HepG2 (cell line): ENCODE measurements around the gene IFNA8. TPM values are rescaled to one million over a fixed set of nuclear protein-coding genes. Genes with fewer than 3 reads are reported as not detected.

ENCODE experiments used
- DNMT3B ChIP-seq: conservative IDR thresholded peaks from 2 replicates; pipeline ENCODE4 v1.6.1; 2016; ENCODE audit warnings: missing biosample characterization, control low read depth
- IRF1 ChIP-seq: sonication (generic); formaldehyde crosslinking; IDR thresholded peaks from 2 replicates; pipeline ENCODE4 v1.4.0; 2020; ENCODE audit warnings: low read depth, mild to moderate bottlenecking, missing genetic modification reagents
- KAT8 ChIP-seq: IDR thresholded peaks from 2 replicates; pipeline ENCODE4 v1.6.1; 2016; ENCODE audit warnings: missing genetic modification reagents, missing compliant biosample characterization
- KDM2A ChIP-seq: sonication (generic); formaldehyde crosslinking; IDR thresholded peaks from 2 replicates; pipeline ENCODE4 v1.4.0; 2020; ENCODE audit warnings: low read depth, missing genetic modification reagents, borderline replicate concordance
- MEIS2 ChIP-seq: sonication (generic); formaldehyde crosslinking; IDR thresholded peaks from 2 replicates; pipeline ENCODE4 v1.9.0; 2021; ENCODE audit warnings: mild to moderate bottlenecking, missing genetic modification reagents
- PCBP1 ChIP-seq: fragments of 200-400 bp; formaldehyde crosslinking; IDR thresholded peaks from 2 replicates; pipeline ENCODE4 v1.6.1; 2017; ENCODE audit warnings: mild to moderate bottlenecking, low read depth, low read length, borderline replicate concordance
- PREB ChIP-seq: sonication (generic); formaldehyde crosslinking; IDR thresholded peaks from 2 replicates; pipeline ENCODE4 v1.4.0; 2020; ENCODE audit warnings: missing genetic modification reagents
- STAG1 ChIP-seq: sonication (generic); formaldehyde crosslinking; IDR thresholded peaks from 2 replicates; pipeline ENCODE4 v1.4.0; 2020; ENCODE audit warnings: missing genetic modification reagents
- TP53 ChIP-seq: sonication (generic); formaldehyde crosslinking; conservative IDR thresholded peaks from 2 replicates; pipeline ENCODE4 v1.4.0; 2020; ENCODE audit warnings: missing genetic modification reagents
- ZBTB7B ChIP-seq: sonication (generic); formaldehyde crosslinking; IDR thresholded peaks from 2 replicates; pipeline ENCODE4 v1.4.0; 2020; ENCODE audit warnings: missing genetic modification reagents
- ZNF121 ChIP-seq: sonication (generic); formaldehyde crosslinking; IDR thresholded peaks from 2 replicates; pipeline ENCODE4 v1.5.0; 2020; ENCODE audit warnings: mild to moderate bottlenecking, missing genetic modification reagents
- ZNF3 ChIP-seq: IDR thresholded peaks from 2 replicates; pipeline ENCODE4 v1.7.0; 2017; ENCODE audit warnings: inconsistent platforms
- ZNF776 ChIP-seq: sonication (generic); formaldehyde crosslinking; IDR thresholded peaks from 2 replicates; pipeline ENCODE4 v1.4.0; 2020; ENCODE audit warnings: mild to moderate bottlenecking, missing genetic modification reagents
- polyA plus RNA-seq, 8 experiments: library from polyadenylated mRNA; depleted of rRNA in 3 of 8; stranded (reverse) in 7 of 8; unstranded in 1 of 8; fragments of >200 nt; fragmentation: Illumina TruSeq in 4 of 8; extraction: Trizol in 4 of 8; gene quantifications; 2 replicates each; pipeline versions ENCODE4 v1.2.1 to v1.2.3, GENCODE V29; 2011 to 2016; ENCODE audit warnings: low read depth in 4 of 8, missing spikeins in 1 of 8, mixed read lengths in 1 of 8; ENCODE audit not compliant: insufficient read depth in 1 of 8
- total RNA-seq, 5 experiments: library from RNA; depleted of rRNA; stranded (reverse); fragments of >200 nt; fragmentation: Illumina TruSeq; extraction: Trizol; gene quantifications; 2 replicates each; pipeline ENCODE4 v1.2.3, GENCODE V29; 2016; ENCODE audit warnings: low read depth in 1 of 5
- TF ChIP-seq, protein P1 (sequence below): IDR thresholded peaks from 2 replicates; pipeline ENCODE4 v1.4.0; 2020; ENCODE audit warnings: mild to moderate bottlenecking, missing genetic modification reagents
- TF ChIP-seq, protein P2 (sequence below): sonication (generic); formaldehyde crosslinking; IDR thresholded peaks from 2 replicates; pipeline ENCODE4 v1.5.0; 2020; ENCODE audit warnings: missing genetic modification reagents
- TF ChIP-seq, protein P3 (sequence below): sonication (generic); formaldehyde crosslinking; IDR thresholded peaks from 2 replicates; pipeline ENCODE4 v1.9.0; 2021; ENCODE audit warnings: missing genetic modification reagents, borderline replicate concordance
- TF ChIP-seq, protein P4 (sequence below): sonication (generic); formaldehyde crosslinking; IDR thresholded peaks from 2 replicates; pipeline ENCODE4 v1.5.0; 2020; ENCODE audit warnings: missing genetic modification reagents

Gene IFNA8
- total and polyA plus RNA-seq, 2 of the 13 experiments (the other 11 are each of a cell fraction or from before 2014, with no cell fraction given), result not detected

DNA sequence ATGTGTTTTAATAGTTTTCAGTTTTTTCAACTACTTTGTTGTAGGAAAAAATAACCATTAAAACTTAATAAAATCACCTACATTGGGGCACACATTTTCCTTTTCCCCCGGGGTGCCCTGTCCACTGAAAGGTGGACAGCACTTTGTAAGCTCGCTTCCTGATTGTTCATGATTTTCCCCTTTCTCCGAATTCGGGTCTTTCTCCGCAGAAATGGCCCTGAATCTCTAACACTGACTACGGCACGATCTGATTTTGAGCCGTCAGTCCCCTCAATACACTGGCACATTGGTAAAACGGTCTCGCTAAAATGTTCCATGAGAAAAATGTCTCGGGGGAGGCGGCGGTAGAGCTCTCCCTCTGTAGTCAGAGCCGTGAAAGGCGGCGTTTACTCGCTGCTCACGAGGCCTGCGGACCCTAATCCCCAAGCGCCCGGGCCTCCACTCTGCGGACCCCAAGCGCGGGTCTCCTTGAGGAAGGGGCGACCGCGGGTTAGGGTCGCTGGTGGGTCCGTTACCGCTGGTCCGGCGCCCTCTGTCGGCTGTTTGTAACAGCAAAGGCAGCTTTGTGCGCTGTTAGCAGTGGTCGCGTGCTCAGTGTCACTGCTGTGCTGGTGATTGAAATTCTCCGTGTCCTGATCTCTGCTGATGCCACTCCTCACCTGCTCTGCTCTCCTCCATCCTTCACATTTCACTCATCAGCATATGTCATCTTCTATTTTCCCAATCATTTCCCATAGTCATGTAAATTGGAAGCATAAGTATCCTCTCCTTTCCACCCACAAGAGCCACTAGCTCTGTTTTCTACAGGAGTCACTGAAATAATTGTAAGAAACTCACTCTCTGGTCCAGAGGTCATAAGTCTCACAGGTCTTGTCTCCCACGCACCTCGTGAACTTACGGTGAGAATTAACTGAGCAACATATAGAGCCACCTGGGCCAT, 12.9 kb upstream of the IFNA8 start (continued):
- TF ChIP-seq, protein P1, sequence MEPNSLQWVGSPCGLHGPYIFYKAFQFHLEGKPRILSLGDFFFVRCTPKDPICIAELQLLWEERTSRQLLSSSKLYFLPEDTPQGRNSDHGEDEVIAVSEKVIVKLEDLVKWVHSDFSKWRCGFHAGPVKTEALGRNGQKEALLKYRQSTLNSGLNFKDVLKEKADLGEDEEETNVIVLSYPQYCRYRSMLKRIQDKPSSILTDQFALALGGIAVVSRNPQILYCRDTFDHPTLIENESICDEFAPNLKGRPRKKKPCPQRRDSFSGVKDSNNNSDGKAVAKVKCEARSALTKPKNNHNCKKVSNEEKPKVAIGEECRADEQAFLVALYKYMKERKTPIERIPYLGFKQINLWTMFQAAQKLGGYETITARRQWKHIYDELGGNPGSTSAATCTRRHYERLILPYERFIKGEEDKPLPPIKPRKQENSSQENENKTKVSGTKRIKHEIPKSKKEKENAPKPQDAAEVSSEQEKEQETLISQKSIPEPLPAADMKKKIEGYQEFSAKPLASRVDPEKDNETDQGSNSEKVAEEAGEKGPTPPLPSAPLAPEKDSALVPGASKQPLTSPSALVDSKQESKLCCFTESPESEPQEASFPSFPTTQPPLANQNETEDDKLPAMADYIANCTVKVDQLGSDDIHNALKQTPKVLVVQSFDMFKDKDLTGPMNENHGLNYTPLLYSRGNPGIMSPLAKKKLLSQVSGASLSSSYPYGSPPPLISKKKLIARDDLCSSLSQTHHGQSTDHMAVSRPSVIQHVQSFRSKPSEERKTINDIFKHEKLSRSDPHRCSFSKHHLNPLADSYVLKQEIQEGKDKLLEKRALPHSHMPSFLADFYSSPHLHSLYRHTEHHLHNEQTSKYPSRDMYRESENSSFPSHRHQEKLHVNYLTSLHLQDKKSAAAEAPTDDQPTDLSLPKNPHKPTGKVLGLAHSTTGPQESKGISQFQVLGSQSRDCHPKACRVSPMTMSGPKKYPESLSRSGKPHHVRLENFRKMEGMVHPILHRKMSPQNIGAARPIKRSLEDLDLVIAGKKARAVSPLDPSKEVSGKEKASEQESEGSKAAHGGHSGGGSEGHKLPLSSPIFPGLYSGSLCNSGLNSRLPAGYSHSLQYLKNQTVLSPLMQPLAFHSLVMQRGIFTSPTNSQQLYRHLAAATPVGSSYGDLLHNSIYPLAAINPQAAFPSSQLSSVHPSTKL (CRISPR knock-in tag), result 0 out of 2 replicates have a peak, but pooled peaks have one; percentile 31
- peak; percentile 86 for TF ChIP-seq ZBTB7B (CRISPR knock-in tag)
- no peak for TF ChIP-seq TP53 (CRISPR knock-in tag)
- no peak for TF ChIP-seq ZNF3
- TF ChIP-seq, protein P2, sequence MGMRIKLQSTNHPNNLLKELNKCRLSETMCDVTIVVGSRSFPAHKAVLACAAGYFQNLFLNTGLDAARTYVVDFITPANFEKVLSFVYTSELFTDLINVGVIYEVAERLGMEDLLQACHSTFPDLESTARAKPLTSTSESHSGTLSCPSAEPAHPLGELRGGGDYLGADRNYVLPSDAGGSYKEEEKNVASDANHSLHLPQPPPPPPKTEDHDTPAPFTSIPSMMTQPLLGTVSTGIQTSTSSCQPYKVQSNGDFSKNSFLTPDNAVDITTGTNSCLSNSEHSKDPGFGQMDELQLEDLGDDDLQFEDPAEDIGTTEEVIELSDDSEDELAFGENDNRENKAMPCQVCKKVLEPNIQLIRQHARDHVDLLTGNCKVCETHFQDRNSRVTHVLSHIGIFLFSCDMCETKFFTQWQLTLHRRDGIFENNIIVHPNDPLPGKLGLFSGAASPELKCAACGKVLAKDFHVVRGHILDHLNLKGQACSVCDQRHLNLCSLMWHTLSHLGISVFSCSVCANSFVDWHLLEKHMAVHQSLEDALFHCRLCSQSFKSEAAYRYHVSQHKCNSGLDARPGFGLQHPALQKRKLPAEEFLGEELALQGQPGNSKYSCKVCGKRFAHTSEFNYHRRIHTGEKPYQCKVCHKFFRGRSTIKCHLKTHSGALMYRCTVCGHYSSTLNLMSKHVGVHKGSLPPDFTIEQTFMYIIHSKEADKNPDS (CRISPR knock-in tag), result no peak
- TF ChIP-seq, protein P3, sequence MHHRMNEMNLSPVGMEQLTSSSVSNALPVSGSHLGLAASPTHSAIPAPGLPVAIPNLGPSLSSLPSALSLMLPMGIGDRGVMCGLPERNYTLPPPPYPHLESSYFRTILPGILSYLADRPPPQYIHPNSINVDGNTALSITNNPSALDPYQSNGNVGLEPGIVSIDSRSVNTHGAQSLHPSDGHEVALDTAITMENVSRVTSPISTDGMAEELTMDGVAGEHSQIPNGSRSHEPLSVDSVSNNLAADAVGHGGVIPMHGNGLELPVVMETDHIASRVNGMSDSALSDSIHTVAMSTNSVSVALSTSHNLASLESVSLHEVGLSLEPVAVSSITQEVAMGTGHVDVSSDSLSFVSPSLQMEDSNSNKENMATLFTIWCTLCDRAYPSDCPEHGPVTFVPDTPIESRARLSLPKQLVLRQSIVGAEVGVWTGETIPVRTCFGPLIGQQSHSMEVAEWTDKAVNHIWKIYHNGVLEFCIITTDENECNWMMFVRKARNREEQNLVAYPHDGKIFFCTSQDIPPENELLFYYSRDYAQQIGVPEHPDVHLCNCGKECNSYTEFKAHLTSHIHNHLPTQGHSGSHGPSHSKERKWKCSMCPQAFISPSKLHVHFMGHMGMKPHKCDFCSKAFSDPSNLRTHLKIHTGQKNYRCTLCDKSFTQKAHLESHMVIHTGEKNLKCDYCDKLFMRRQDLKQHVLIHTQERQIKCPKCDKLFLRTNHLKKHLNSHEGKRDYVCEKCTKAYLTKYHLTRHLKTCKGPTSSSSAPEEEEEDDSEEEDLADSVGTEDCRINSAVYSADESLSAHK (CRISPR knock-in tag), result no peak
- TF ChIP-seq PREB (CRISPR knock-in tag), result no peak
- TF ChIP-seq MEIS2, result 0 out of 2 replicates have a peak, but pooled peaks have one; percentile 25
- TF ChIP-seq, protein P4, sequence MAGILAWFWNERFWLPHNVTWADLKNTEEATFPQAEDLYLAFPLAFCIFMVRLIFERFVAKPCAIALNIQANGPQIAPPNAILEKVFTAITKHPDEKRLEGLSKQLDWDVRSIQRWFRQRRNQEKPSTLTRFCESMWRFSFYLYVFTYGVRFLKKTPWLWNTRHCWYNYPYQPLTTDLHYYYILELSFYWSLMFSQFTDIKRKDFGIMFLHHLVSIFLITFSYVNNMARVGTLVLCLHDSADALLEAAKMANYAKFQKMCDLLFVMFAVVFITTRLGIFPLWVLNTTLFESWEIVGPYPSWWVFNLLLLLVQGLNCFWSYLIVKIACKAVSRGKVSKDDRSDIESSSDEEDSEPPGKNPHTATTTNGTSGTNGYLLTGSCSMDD (CRISPR knock-in tag), result no peak
- TF ChIP-seq KAT8 (CRISPR knock-in tag), result 0 out of 2 replicates have a peak, but pooled peaks have one; percentile 29
- no peak for TF ChIP-seq PCBP1
- no peak for TF ChIP-seq ZNF776 (CRISPR knock-in tag)
- TF ChIP-seq KDM2A (CRISPR knock-in tag), result peak; percentile 67; the same call in 1 of the 2 replicates
- no peak for TF ChIP-seq DNMT3B
- TF ChIP-seq IRF1 (CRISPR knock-in tag), result no peak
- TF ChIP-seq ZNF121 (CRISPR knock-in tag), result peak; percentile 74
- peak; percentile 41 for TF ChIP-seq STAG1 (CRISPR knock-in tag)
